ENCODE measurements around the gene SYAP1.
"Not testable (repeated sequence)": the region's sequence is repeated elsewhere in the genome, so short reads cannot be mapped to it uniquely, and the experiment has no call there.

Gene SYAP1

GRCh38 chrX:16783452-16783851 is 64.0 kb downstream of the SYAP1 start:
- DNase-seq: no peak

- DNase-seq: not testable (repeated sequence)
Measured at GRCh38 chrX:16784440-16784839, 65.0 kb downstream of the SYAP1 start.

- DNase-seq: peak; percentile 21
Measured at GRCh38 chrX:16785247-16786138, 66.1 kb downstream of the SYAP1 start.

GRCh38 chrX:16786139-16786790 is 66.9 kb downstream of the SYAP1 start, which contains the start of gene TXLNG:
TSS of gene TXLNG (plus strand) at chrX:16786466. CDS start at chrX:16786488, 22 bp downstream.
- DNase-seq: peak; percentile 94

GRCh38 chrX:16786791-16787735 is 67.7 kb downstream of the SYAP1 start:
- peak; percentile 51 for DNase-seq

GRCh38 chrX:16788477-16788876 is 69.1 kb downstream of the SYAP1 start:
- no peak for DNase-seq

- no peak for DNase-seq
Measured at GRCh38 chrX:16796298-16796697, 76.9 kb downstream of the SYAP1 start.

DNA sequence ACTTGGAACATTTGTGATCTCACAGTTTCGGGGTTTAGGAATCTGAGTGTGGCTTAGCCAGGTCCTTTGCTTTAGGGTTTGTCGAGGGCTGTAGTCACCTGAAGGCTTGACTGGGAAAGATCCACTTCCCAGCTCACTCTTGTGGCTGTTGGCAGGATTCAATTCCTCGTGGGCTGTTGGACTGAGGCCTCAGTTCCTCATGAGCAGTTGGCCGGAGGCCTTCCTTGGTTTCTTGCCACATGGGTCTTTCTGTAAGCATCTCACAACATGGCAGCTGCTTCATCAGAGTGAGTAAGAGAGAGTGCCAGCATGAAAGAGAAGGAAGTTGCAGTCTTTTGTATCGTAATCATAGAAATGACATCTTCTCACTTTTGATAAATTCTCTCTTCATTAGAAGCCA is 77.9 kb downstream of the SYAP1 start:
- no peak for DNase-seq

DNA sequence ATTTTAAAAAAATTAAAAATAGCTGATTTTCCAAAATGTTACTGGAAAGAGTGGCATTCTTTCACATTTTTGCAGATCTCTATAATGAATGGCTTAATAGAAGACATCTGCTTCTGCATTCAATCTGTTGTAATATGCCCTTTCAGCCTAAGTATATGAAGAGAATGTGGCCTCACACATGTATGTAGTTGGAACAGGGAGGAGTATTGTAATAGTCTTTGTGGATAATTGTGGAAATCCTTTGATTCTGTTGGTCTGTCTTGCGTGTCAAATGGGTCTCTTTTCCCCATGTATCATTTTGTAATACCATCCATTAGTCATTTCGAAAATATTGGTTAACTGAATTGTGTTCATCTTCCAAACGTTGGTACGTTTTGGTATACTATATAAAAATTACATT is 78.4 kb downstream of the SYAP1 start:
- DNase-seq: no peak

DNA sequence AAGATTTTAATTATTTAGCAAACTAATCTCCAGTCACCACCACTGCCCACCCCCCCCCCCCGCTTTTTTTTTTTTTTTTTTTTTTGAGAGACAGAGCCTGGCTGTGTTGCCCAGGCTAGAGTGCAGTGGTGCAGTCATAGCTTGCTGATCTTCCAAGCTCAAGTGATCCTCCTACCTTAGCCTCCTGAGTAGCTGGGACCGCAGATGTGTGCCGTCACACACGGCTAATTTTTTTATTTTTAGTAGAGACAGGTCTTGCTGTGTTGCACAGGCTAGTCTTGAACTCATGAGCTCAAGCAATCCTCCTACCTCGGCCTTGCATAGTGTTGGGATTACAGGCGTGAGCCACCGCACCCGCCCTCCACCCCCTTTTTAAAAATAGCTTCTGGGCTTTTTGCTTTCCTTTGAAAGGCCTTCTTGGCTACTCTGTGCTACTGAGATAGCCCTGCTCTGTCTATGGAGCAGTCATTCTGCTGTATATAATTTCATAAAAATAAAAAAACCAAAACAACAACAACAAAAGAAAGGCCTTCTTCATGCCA is 85.6 kb downstream of the SYAP1 start:
- DNase-seq: no peak

- no peak for DNase-seq
Measured at GRCh38 chrX:16807548-16807947, 88.1 kb downstream of the SYAP1 start.

GRCh38 chrX:16807976-16808542 is 88.6 kb downstream of the SYAP1 start:
- DNase-seq: no peak

DNA sequence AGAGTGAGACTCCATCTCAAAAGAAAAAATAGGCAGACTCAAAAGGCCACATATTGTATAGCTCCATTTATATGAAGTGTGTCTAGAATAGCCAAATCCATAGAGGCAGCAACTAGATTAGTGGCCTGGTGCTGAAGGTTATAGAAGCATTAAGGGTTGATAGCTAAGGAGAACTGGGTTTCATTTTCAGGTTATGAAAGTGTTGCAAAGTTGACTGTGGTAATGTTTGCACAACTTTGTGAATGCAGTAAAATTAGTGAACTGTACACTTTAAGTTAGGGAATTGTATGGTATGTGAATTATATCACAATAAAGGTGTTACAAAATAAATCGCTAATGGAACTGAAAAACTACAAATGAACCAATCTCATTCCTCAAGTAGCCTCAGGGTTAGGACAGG is 95.2 kb downstream of the SYAP1 start:
- DNase-seq: no peak
